Tibial nerve (tissue), 4 donors: Measurements from ENCODE around the gene OR2AJ1.

Experiments used
- CTCF ChIP-seq, 5 experiments: fragments of 200-600 bp in 3 of 5; fragments of 450-650 bp in 2 of 5; sonication (generic) in 3 of 5; IDR thresholded peaks; one replicate each; pipeline ENCODE4 v1.5.1; 2016 to 2019; ENCODE audit warnings: antibody characterized with exemption in 5 of 5, mild to moderate bottlenecking in 3 of 5, moderate library complexity in 2 of 5
- EP300 ChIP-seq, 2 donors: sonication (generic); formaldehyde crosslinking; IDR thresholded peaks; one replicate each; pipeline ENCODE4 v1.6.1; 2017; ENCODE audit warnings: antibody characterized with exemption in 2 of 2, mild to moderate bottlenecking in 1 of 2
- POLR2A ChIP-seq, 2 donors: fragments of 450-650 bp; IDR thresholded peaks; one replicate each; pipeline ENCODE4 v1.6.1; 2017; ENCODE audit warnings: antibody characterized with exemption in 2 of 2, mild to moderate bottlenecking in 2 of 2, moderate library complexity in 2 of 2

- TF ChIP-seq EP300 (IDR thresholded peaks at IDR 0.05), result no peak
- TF ChIP-seq CTCF (IDR thresholded peaks at IDR 0.05), result no peak
- TF ChIP-seq POLR2A (IDR thresholded peaks at IDR 0.05), result no peak
Observed at GRCh38 chr1:247884797-247885413, 39.8 kb upstream of the OR2AJ1 start.
